Lung microvascular endothelial cell (primary cell): ENCODE data around the gene ARFGAP3. TPM values are rescaled to one million over a fixed set of nuclear protein-coding genes. Genes with fewer than 3 reads are reported as not detected.
"Not testable (repeated sequence)": the region's sequence is repeated elsewhere in the genome, so short reads cannot be mapped to it uniquely, and the experiment has no call there.

Source experiments
- DNase-seq, 2 donors: peaks; one replicate each; pipeline versions ENCODE4 v3.0.0 to v3.0.0-alpha.2; 2010; ENCODE audit warnings: low read depth in 2 of 2
- total RNA-seq: library from RNA; depleted of rRNA; stranded (reverse); fragments of >200 nt; gene quantifications from 2 replicates; pipeline ENCODE4 v1.2.1, GENCODE V29; 2014

ARFGAP3 gene
- total RNA-seq, 1 donor from 2014 or later: 55.2 TPM

- DNase-seq: peak; percentile 84
Observed at GRCh38 chr22:42769574-42770447, 87.3 kb downstream of the ARFGAP3 start.

DNA sequence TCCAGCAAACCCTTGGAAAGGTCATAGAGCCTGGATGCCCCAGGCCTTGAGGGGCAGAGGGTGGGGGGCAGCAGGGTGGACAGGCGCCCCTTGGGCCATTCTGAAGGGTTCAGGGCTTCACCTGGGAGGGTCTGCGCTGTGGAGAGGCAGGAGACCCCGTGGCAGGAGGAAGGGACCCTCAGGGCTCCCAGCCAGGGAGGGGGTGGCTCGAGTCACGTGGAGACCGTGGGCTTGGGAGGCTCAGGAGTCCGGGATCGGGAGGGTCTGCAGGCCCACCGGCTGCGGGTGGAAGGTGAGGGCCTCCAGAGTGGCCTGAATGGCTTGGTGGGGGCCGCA is 87.9 kb downstream of the ARFGAP3 start:
- DNase-seq: no peak

DNA sequence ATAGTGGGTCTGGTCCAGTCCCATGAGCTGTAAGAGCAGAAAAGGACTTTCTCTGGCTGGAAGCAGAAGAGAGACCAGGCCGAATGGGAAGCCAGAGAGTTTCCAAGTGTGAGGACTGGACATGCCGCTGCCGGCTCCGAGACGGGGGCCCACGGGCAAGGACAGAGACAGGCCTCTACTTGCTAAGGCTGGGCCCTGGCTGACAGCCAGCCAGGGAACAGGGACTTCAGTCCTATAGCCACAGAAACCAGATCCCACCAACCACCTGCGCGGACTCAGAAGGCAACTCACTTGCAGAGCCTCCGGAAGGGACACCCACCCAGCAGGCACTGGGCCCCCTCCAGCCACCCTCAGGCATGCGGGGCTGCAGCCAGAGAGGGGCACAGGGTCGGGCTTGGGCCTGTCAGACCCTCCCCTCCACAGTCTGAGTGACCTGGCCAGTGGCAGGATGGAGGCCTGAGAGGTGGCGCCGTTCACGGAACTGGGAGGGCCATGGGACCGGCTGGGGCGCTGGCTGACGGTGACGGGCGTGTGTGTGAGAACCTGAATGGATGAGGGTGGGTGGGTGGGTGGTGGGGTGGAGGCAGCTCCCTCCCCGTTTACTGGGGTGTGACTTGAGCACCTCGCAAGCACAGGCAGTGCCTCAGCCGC is 88.6 kb downstream of the ARFGAP3 start:
- no peak for DNase-seq

DNA sequence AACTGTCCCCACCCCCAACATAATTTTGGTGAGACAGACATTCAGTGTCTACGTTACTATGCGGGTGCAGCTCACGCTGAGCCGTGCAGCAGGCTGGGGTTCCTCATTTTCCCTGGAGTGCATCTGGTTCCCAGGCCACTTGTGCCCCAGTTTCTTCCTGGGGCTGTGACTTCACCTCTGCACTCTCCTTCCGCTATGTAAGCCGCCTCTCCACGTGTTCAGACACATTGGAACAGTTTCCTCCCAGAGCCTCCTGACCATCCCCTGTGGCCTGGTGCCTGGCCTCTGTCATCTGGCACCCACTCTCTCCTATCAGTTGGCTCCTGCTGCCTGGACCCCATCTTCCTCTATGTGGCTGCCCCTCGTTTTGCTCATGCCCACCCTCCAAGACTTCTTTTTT is 90.2 kb downstream of the ARFGAP3 start:
- DNase-seq: no peak

GRCh38 chr22:42764895-42765363 is 92.1 kb downstream of the ARFGAP3 start:
- no peak for DNase-seq

- no peak for DNase-seq
Observed at GRCh38 chr22:42763965-42764480, 93.0 kb downstream of the ARFGAP3 start.

DNA sequence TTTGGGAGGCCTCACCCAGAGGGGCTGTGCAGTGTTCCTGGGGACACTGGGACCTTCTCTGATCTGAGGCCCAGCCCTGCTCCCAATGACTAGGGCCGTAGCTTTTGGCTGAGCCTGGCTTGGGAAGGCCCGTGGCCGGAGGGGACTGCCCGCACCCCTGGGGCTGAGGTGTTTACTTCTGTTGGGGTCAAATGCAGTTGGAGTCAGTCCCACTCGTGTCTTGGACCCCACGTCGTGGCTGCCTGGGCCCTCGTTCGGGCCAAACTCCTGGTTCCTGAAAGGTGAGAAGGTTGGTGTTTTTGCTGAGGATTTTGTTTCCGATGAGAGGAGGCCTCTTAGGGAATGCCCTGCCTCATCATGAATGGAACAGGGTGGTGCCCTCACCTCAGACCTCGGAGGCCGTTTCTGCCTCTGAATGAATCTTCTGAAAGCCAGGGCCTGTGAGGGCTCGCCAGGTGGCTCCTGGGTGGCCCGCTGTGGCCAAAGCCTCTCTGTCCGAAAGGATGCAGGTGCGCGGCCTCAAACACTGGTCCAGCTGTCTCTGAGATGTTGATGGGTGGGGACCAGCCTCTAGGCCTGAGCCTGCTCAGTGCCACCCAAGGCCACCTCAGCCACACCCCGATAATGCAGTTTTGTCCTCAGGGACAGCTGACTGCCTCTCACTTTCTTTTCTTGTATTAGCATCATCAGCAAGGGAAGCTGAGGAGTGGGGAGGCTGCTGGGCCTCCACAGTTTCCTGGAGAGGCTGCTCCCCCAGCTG is 96.1 kb downstream of the ARFGAP3 start:
- no peak for DNase-seq

DNA sequence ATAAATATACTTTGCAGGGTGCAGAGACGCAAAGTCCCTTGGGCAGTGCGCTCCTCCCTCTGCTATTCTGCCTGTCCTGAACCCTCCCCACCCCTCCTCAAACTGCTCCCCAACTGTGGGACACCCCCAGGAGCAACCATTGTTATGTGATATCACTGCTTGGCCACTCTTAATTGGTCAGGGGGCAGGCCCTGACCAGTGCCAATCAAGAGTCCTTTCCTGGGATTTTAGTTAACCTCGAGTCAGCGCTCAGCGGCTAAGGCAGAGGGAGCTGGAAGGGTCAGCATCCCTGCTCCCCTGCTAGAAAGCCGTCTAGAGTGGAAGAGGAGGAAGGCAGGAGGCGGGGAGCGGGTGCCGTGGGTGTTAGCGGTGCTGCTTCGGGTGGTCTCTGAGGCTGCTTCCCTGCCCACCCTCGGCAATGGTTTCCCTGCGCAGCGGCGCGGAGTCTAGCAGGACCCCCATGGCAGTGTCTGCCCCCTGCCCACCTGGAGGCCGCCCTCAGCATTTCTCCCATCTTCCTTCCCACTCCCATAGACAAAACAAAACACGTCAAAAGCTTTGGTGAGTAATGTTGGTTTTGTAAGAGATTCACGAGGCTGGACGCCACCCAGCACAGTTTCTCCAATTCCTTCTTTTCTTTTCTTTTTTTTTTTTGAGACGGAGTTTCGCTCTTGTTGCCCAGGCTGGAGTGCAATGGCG is 98.0 kb downstream of the ARFGAP3 start:
- DNase-seq: no peak

- peak; percentile 42 to 76 for DNase-seq
Observed at GRCh38 chr22:42755553-42755952, 101.5 kb downstream of the ARFGAP3 start.

- DNase-seq: not testable (repeated sequence)
Observed at GRCh38 chr22:42755121-42755520, 102.0 kb downstream of the ARFGAP3 start.

DNA sequence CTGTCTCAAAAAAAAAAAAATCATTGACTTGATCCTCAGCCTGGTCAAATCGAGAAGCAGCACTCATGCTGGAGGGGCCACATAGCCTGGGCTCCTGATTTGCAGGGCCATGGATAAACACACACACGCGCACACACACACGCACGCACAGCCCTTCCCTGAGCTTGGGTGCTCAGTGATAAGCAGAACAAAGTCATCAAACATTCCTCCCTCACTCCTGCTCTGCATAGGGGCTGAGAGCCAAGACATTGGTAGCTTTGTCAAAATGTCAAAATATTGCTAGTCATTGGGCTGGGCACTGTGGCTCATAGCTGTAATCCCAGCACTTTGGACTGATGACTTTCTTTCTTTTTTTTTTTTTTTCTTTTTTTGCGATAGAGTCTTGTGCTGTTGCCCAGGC is 102.4 kb downstream of the ARFGAP3 start:
- peak in 1 of 2 donors; percentile 39 for DNase-seq

DNA sequence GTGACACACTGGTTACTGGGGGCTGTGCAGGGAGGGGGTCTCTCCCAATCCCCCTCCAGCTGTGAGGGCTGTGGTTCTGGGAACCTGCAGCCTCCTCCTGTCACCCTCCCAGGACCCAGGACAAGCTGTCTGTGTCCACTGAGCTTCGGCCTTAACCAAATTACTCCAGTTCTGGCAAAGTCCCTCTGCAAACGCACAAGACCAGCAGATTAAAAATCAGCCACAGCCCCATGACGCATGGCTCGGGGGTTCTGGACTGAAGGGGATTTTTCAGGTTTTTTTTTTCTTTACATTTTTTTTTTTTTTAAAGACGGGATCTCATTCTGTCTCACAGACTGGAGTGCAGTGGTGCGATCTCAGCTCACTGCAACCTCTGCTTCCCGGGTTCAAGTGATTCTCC is 104.2 kb downstream of the ARFGAP3 start:
- no peak for DNase-seq

GRCh38 chr22:42752230-42752746 is 104.8 kb downstream of the ARFGAP3 start:
- DNase-seq: no peak

DNA sequence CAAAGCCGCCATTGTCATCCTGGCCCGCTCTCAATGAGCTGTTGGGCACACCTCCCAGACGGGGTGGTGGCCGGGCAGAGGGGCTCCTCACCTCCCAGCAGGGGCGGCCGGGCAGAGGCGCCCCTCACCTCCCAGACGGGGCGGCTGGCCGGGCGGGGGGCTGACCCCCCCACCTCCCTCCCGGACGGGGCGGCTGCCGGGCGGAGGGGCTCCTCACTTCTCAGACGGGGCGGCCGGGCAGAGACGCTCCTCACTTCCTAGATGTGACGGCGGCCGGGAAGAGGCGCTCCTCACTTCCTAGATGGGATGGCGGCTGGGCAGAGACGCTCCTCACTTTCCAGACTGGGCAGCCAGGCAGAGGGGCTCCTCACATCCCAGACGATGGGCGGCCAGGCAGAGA is 106.7 kb downstream of the ARFGAP3 start:
- not testable (repeated sequence) for DNase-seq

DNA sequence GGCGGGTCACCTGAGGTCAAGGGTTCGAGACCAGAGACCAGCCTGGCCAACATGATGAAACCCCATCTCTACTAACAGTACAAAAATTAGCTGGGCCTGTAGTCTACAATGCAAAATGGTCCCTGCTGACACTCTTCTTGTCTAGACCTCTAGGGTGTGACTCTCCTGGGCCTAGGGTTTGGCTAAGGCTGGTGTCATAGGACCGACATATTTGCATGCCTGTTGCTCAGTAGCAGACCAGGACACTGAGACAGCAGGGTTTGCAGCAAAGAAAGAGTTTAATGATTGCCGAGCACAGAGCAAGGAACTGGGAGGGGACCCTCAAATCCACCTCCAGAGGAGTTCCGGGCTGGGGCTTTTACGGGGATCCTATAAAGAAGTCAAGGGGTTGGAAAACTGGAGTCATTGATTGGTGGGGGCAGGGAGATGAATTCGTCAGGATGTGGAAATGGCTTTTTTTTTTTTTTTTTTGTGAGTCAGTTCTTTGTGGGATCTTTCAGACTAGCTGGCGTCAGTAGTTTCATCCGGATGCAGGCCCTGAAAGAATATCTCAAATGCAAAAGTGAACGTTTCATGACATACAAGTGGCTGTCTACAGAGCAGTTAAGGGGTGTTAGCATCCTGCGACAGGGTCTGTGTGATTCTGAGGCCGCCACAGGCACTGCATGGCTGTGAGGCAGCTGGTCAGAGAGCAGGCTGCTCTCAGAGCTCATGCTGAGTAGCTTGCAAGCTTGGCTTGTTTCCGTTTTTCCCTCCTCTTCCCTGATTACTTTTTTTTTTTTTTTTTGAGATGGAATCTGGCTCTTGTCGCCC is 109.2 kb downstream of the ARFGAP3 start:
- DNase-seq: peak; percentile 76 to 77

Other genes with a start within 250 kb of the ARFGAP3 start
- gene POLDIP3, start 242.4 kb downstream of the ARFGAP3 start, total RNA-seq: 18.7 and 20.6 TPM in 2 replicates
- 0.22 and 0.60 TPM in 2 replicates for gene ATP5MGL, start 216.7 kb downstream of the ARFGAP3 start, total RNA-seq
- gene CYB5R3, start 207.9 kb downstream of the ARFGAP3 start, total RNA-seq: 99.0 and 129 TPM in 2 replicates
- 32.7 and 43.8 TPM in 2 replicates for gene A4GALT, start 136.4 kb downstream of the ARFGAP3 start, total RNA-seq
- gene PACSIN2, start 157.9 kb upstream of the ARFGAP3 start, total RNA-seq: 59.9 and 88.9 TPM in 2 replicates
- gene TTLL1, start 232.1 kb upstream of the ARFGAP3 start, total RNA-seq: 6.5 and 9.9 TPM in 2 replicates